Astrocyte (in vitro differentiated cells and primary cell): ENCODE results near the gene ZNF584.

Source experiments
- CTCF ChIP-seq: IDR thresholded peaks from 2 replicates; pipeline ENCODE4 v1.5.1; 2011; ENCODE audit warnings: low read depth, mild to moderate bottlenecking, inconsistent platforms, low read length, moderate library complexity; ENCODE audit not compliant: insufficient read depth
- EZH2 ChIP-seq: IDR thresholded peaks from 2 replicates; pipeline ENCODE4 v1.6.1; 2012; ENCODE audit warnings: mild to moderate bottlenecking, low read length, inconsistent platforms; ENCODE audit not compliant: insufficient read depth

GRCh38 chr19:58362272-58362994 lies 46.0 kb upstream of the ZNF584 start, which contains the start of gene ZNF497:
- no peak for TF ChIP-seq EZH2
- no peak for TF ChIP-seq CTCF
